Calu3 (cell line): ENCODE results near the gene BRD2. TPM values are rescaled to one million over a fixed set of nuclear protein-coding genes. Genes with fewer than 3 reads are reported as not detected.

Source experiments
- BruUV-seq: library from RNA; stranded (reverse); fragments of 400-500 nt; replicated peaks from 2 replicates; lab custom pipeline; 2021; lab: Mats Ljungman, UMichigan
- CTCF ChIA-PET: fragments of 300-600 bp; sonication (Branson Sonifier 250); formaldehyde crosslinking; loops from one replicate; lab custom pipeline; 2022; ENCODE audit warnings: antibody characterized with exemption; lab: Charles Lee
- DNase-seq: peaks from one replicate; pipeline ENCODE4 v3.0.0; 2022
- H3K27ac Mint-ChIP-seq: one replicate; pipeline ENCODE4 v1.8.0; 2022; ENCODE audit warnings: mixed read lengths; ENCODE audit not compliant: unreplicated experiment
- H3K27me3 Mint-ChIP-seq: one replicate; pipeline ENCODE4 v1.8.0; 2022; ENCODE audit warnings: mixed read lengths; ENCODE audit not compliant: unreplicated experiment
- H3K36me3 Mint-ChIP-seq: one replicate; pipeline ENCODE4 v1.8.0; 2022; ENCODE audit warnings: mild to moderate bottlenecking, moderate library complexity, mixed read lengths; ENCODE audit not compliant: insufficient read depth, unreplicated experiment
- H3K4me1 Mint-ChIP-seq: one replicate; pipeline ENCODE4 v1.8.0; 2022; ENCODE audit warnings: mild to moderate bottlenecking, low read depth, mixed read lengths; ENCODE audit not compliant: unreplicated experiment
- H3K4me3 Mint-ChIP-seq: one replicate; pipeline ENCODE4 v1.8.0; 2022; ENCODE audit warnings: mild to moderate bottlenecking, low read depth, moderate library complexity, mixed read lengths; ENCODE audit not compliant: unreplicated experiment
- H3K9me3 Mint-ChIP-seq: one replicate; pipeline ENCODE4 v1.8.0; 2022; ENCODE audit warnings: low read depth, mixed read lengths; ENCODE audit not compliant: unreplicated experiment
- CTCF ChIP-seq: fragments of 200-600 bp; IDR thresholded peaks from one replicate; pipeline ENCODE4 v1.8.0; 2022; ENCODE audit warnings: antibody characterized with exemption; ENCODE audit not compliant: unreplicated experiment
- intact Hi-C: fragments of 100-400 bp; cut with micrococcal nuclease; formaldehyde crosslinking; loops from one replicate; pipeline ENCODE4 v1.10.0; 2022; ENCODE audit not compliant: unreplicated experiment
- total RNA-seq: library from RNA; stranded (reverse); gene quantifications from 2 replicates; pipeline ENCODE4 v1.2.3, GENCODE V29; 2022

BRD2 gene
- total RNA-seq, 1 experiment from 2014 or later: 356 TPM

- H3K27me3 Mint-ChIP-seq: peaks cover 55% of the 10 kb centered on the region
- CTCF ChIA-PET: interaction anchor here (0.6 kb wide), 3 partner anchors 136 to 542 kb away, joined by 3 to 5 read pairs (median 3); partner anchors contain the start of gene TAP1
- H3K9me3 Mint-ChIP-seq: no peaks in the 10 kb centered on the region
- no TSS peak for BruUV-seq
- intact Hi-C loops: no loop called here
- no peak overlapping the region for H3K27ac Mint-ChIP-seq
- no peak overlapping the region for H3K4me3 Mint-ChIP-seq
- H3K36me3 Mint-ChIP-seq: peaks cover 3% of the 10 kb centered on the region
- DNase-seq: no peak
- TF ChIP-seq CTCF: no peak
- H3K4me1 Mint-ChIP-seq: peaks cover 13% of the 10 kb centered on the region
Observed at GRCh38 chr6:32989368-32989767, 21.0 kb downstream of the BRD2 start.

- CTCF ChIA-PET: interaction anchor here (0.6 kb wide), 1 partner anchor 278 kb away, joined by 4 read pairs; no protein-coding TSS in a partner anchor
- TF ChIP-seq CTCF: no peak
- intact Hi-C loops: no loop called here
- H3K27ac Mint-ChIP-seq: no peak overlapping the region
- no peak overlapping the region for H3K4me3 Mint-ChIP-seq
- H3K4me1 Mint-ChIP-seq: no peaks in the 10 kb centered on the region
- no peak for DNase-seq
- H3K27me3 Mint-ChIP-seq: peaks cover 53% of the 10 kb centered on the region
- no peaks in the 10 kb centered on the region for H3K36me3 Mint-ChIP-seq
- no TSS peak for BruUV-seq
- H3K9me3 Mint-ChIP-seq: no peaks in the 10 kb centered on the region
Observed at GRCh38 chr6:32991972-32992371, 23.6 kb downstream of the BRD2 start.

- Mint-ChIP-seq H3K4me3 (no peak overlapping the region), H3K27ac (no peak overlapping the region), H3K27me3 (peaks cover 38% of the 10 kb centered on the region), H3K9me3 (no peaks in the 10 kb centered on the region), H3K36me3 (no peaks in the 10 kb centered on the region), H3K4me1 (no peaks in the 10 kb centered on the region)
- intact Hi-C loops: no loop called here
- CTCF ChIA-PET: interaction anchor here (0.6 kb wide), 1 partner anchor 14 kb away, joined by 3 read pairs; no protein-coding TSS in a partner anchor
- BruUV-seq: no TSS peak
- TF ChIP-seq CTCF: no peak
- DNase-seq: no peak
Observed at GRCh38 chr6:32993363-32993973, 25.1 kb downstream of the BRD2 start.

- no TSS peak for BruUV-seq
- Mint-ChIP-seq H3K4me1 (peaks cover 7% of the 10 kb centered on the region), H3K27me3 (peaks cover 45% of the 10 kb centered on the region), H3K36me3 (no peaks in the 10 kb centered on the region), H3K9me3 (no peaks in the 10 kb centered on the region), H3K4me3 (no peak overlapping the region), H3K27ac (no peak overlapping the region)
- TF ChIP-seq CTCF: no peak
- DNase-seq: no peak
- CTCF ChIA-PET: interaction anchor here (0.6 to 0.7 kb wide), 2 partner anchors 42 to 667 kb away, joined by 3 to 4 read pairs; no protein-coding TSS in a partner anchor
- intact Hi-C loops: no loop called here
Observed at GRCh38 chr6:32995448-32995847, 27.1 kb downstream of the BRD2 start.
